Measurements from ENCODE around the gene ITGB8. TPM values are rescaled to one million over a fixed set of nuclear protein-coding genes. Genes with fewer than 3 reads are reported as not detected.

ITGB8 gene
- total and polyA plus RNA-seq, 2 experiments from 2014 or later, result 0.71 to 3.0 TPM

DNA sequence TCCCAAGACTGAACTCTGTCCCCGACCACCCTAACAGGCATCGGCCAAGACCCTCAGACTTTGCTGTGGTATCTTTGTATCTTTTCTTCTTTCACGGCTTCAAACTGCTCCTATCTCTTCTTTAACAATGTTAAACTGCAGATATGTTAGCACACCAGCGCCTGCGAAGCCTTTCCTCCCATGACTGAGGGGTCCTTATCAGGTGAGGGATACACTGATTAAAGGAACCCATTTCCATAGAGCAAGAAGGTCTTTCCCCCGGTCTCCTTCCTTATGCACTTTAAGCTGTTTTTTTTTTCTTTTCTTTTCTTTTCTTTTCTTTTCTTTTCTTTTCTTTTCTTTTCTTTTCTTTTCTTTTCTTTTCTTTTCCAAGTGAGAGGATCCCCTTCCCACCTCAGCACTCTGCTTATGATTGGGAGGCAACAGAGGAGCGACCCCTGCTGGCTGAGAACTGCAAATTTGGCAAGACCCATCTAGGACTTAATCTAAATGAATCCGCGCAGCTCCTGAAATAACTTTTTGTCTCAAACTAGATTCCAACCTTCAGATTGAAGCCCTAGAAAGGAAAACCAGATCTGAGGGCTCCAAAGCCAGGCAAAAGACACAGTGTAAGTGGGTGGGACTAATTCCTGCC lies 109.9 kb downstream of the ITGB8 start:
- Mint-ChIP-seq H3K27ac (no peak overlapping the region), H3K27me3 (ENCODE audit: insufficient read depth, low read depth, poor library complexity) (peaks cover 1% of the 10 kb centered on the region), H3K36me3 (ENCODE audit: low read depth) (no peaks in the 10 kb centered on the region), H3K4me1 (peaks cover 12% of the 10 kb centered on the region; the same call in 1 of the 3 replicates), H3K9me3 (no peaks in the 10 kb centered on the region; the same call in 2 of the 3 replicates), H3K4me3 (no peak overlapping the region)
- Histone ChIP-seq H4K20me1 (replicated peaks; ENCODE audit: insufficient read depth) (no peaks in the 10 kb centered on the region), H3K36me3 (ENCODE audit: insufficient read depth) (no peaks in the 10 kb centered on the region), H3K27ac (ENCODE audit: low read depth) (no peak overlapping the region), H3K4me1 (ENCODE audit: insufficient read depth) (no peaks in the 10 kb centered on the region), H3K79me2 (replicated peaks; ENCODE audit: insufficient read depth) (no peaks in the 10 kb centered on the region), H3F3A (replicated peaks; ENCODE audit: low read depth) (no peaks in the 10 kb centered on the region), H3K4me3 (no peak overlapping the region), H3K27me3 (ENCODE audit: insufficient read depth) (no peaks in the 10 kb centered on the region), H3K9me2 (ENCODE audit: insufficient read depth) (no peaks in the 10 kb centered on the region), H3K4me2 (no peak overlapping the region), H2AFZ (peak overlapping the region; percentile 64)
- peak; percentile 87 for DNase-seq (ENCODE audit: low spot score)
- ATAC-seq, result peak; percentile 91
- TF ChIP-seq, protein P1, sequence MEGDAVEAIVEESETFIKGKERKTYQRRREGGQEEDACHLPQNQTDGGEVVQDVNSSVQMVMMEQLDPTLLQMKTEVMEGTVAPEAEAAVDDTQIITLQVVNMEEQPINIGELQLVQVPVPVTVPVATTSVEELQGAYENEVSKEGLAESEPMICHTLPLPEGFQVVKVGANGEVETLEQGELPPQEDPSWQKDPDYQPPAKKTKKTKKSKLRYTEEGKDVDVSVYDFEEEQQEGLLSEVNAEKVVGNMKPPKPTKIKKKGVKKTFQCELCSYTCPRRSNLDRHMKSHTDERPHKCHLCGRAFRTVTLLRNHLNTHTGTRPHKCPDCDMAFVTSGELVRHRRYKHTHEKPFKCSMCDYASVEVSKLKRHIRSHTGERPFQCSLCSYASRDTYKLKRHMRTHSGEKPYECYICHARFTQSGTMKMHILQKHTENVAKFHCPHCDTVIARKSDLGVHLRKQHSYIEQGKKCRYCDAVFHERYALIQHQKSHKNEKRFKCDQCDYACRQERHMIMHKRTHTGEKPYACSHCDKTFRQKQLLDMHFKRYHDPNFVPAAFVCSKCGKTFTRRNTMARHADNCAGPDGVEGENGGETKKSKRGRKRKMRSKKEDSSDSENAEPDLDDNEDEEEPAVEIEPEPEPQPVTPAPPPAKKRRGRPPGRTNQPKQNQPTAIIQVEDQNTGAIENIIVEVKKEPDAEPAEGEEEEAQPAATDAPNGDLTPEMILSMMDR (conservative IDR thresholded peaks at IDR 0.05; ENCODE audit: low read depth in 2 of 2), result peak; percentile 88 to 95
- no peak for TF ChIP-seq EZH2phosphoT487 (IDR thresholded peaks at IDR 0.05; ENCODE audit: unreplicated experiment)

DNA sequence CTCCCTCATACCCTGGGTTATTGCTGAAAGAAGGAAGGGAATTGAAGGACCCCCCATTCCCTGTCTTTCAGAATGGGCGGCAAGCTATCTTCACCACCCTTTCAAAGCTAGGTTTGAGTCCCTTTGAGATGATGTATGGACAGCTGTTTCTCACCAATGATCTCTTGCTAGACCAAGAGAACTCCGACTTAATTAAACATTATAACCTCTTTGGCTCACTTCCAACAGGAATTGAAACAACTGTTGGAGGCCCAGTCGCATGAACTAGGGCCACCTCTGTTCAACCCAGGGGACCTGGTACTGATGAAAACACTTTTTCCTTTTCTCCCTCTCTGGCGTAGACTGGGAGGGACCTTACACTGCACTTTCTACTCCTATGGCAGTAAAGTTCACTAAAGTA lies 110.6 kb downstream of the ITGB8 start:
- H3K36me3 Mint-ChIP-seq (ENCODE audit: low read depth), result no peaks in the 10 kb centered on the region
- H2AFZ ChIP-seq, result no peak overlapping the region
- H3K4me1 Mint-ChIP-seq, result peaks cover 12% of the 10 kb centered on the region; the same call in 1 of the 3 replicates
- no peaks in the 10 kb centered on the region for H3K79me2 ChIP-seq (replicated peaks; ENCODE audit: insufficient read depth)
- no peak overlapping the region for H3K27ac Mint-ChIP-seq
- ATAC-seq (no peak), DNase-seq (ENCODE audit: low spot score) (no peak)
- no peaks in the 10 kb centered on the region for H3K4me1 ChIP-seq (ENCODE audit: insufficient read depth)
- H4K20me1 ChIP-seq (replicated peaks; ENCODE audit: insufficient read depth), result no peaks in the 10 kb centered on the region
- no peak overlapping the region for H3K4me2 ChIP-seq
- no peaks in the 10 kb centered on the region for H3F3A ChIP-seq (replicated peaks; ENCODE audit: low read depth)
- no peaks in the 10 kb centered on the region; the same call in 2 of the 3 replicates for H3K9me3 Mint-ChIP-seq
- H3K27me3 ChIP-seq (ENCODE audit: insufficient read depth), result no peaks in the 10 kb centered on the region
- no peak overlapping the region for H3K4me3 ChIP-seq
- H3K27me3 Mint-ChIP-seq (ENCODE audit: insufficient read depth, low read depth, poor library complexity), result peaks cover 1% of the 10 kb centered on the region
- H3K9me2 ChIP-seq (ENCODE audit: insufficient read depth), result no peaks in the 10 kb centered on the region
- no peak overlapping the region for H3K27ac ChIP-seq (ENCODE audit: low read depth)
- H3K36me3 ChIP-seq (ENCODE audit: insufficient read depth), result no peaks in the 10 kb centered on the region
- no peak overlapping the region for H3K4me3 Mint-ChIP-seq
- TF ChIP-seq ZNF331 (CRISPR knock-in tag; IDR thresholded peaks at IDR 0.05; ENCODE audit: low read depth), result no peak
- no peak for TF ChIP-seq EZH2 (IDR thresholded peaks at IDR 0.05; ENCODE audit: low read depth, unreplicated experiment)
- TF ChIP-seq POLR2AphosphoS5 (IDR thresholded peaks at IDR 0.05; ENCODE audit: low read depth), result no peak
- no peak for TF ChIP-seq ZNF114 (CRISPR knock-in tag; IDR thresholded peaks at IDR 0.05)
- TF ChIP-seq, protein P2, sequence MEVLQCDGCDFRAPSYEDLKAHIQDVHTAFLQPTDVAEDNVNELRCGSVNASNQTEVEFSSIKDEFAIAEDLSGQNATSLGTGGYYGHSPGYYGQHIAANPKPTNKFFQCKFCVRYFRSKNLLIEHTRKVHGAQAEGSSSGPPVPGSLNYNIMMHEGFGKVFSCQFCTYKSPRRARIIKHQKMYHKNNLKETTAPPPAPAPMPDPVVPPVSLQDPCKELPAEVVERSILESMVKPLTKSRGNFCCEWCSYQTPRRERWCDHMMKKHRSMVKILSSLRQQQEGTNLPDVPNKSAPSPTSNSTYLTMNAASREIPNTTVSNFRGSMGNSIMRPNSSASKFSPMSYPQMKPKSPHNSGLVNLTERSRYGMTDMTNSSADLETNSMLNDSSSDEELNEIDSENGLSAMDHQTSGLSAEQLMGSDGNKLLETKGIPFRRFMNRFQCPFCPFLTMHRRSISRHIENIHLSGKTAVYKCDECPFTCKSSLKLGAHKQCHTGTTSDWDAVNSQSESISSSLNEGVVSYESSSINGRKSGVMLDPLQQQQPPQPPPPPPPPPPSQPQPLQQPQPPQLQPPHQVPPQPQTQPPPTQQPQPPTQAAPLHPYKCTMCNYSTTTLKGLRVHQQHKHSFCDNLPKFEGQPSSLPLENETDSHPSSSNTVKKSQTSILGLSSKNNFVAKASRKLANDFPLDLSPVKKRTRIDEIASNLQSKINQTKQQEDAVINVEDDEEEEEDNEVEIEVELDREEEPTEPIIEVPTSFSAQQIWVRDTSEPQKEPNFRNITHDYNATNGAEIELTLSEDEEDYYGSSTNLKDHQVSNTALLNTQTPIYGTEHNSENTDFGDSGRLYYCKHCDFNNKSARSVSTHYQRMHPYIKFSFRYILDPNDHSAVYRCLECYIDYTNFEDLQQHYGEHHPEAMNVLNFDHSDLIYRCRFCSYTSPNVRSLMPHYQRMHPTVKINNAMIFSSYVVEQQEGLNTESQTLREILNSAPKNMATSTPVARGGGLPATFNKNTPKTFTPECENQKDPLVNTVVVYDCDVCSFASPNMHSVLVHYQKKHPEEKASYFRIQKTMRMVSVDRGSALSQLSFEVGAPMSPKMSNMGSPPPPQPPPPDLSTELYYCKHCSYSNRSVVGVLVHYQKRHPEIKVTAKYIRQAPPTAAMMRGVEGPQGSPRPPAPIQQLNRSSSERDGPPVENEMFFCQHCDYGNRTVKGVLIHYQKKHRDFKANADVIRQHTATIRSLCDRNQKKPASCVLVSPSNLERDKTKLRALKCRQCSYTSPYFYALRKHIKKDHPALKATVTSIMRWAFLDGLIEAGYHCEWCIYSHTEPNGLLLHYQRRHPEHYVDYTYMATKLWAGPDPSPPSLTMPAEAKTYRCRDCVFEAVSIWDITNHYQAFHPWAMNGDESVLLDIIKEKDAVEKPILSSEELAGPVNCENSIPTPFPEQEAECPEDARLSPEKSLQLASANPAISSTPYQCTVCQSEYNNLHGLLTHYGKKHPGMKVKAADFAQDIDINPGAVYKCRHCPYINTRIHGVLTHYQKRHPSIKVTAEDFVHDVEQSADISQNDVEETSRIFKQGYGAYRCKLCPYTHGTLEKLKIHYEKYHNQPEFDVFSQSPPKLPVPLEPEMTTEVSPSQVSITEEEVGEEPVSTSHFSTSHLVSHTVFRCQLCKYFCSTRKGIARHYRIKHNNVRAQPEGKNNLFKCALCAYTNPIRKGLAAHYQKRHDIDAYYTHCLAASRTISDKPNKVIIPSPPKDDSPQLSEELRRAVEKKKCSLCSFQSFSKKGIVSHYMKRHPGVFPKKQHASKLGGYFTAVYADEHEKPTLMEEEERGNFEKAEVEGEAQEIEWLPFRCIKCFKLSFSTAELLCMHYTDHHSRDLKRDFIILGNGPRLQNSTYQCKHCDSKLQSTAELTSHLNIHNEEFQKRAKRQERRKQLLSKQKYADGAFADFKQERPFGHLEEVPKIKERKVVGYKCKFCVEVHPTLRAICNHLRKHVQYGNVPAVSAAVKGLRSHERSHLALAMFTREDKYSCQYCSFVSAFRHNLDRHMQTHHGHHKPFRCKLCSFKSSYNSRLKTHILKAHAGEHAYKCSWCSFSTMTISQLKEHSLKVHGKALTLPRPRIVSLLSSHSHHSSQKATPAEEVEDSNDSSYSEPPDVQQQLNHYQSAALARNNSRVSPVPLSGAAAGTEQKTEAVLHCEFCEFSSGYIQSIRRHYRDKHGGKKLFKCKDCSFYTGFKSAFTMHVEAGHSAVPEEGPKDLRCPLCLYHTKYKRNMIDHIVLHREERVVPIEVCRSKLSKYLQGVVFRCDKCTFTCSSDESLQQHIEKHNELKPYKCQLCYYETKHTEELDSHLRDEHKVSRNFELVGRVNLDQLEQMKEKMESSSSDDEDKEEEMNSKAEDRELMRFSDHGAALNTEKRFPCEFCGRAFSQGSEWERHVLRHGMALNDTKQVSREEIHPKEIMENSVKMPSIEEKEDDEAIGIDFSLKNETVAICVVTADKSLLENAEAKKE (CRISPR knock-in tag; IDR thresholded peaks at IDR 0.05), result no peak
- no peak for TF ChIP-seq JUNB (IDR thresholded peaks at IDR 0.05; ENCODE audit: unreplicated experiment)
- no peak for TF ChIP-seq NANOG (IDR thresholded peaks at IDR 0.05; ENCODE audit: borderline replicate concordance)
- TF ChIP-seq, protein P3, sequence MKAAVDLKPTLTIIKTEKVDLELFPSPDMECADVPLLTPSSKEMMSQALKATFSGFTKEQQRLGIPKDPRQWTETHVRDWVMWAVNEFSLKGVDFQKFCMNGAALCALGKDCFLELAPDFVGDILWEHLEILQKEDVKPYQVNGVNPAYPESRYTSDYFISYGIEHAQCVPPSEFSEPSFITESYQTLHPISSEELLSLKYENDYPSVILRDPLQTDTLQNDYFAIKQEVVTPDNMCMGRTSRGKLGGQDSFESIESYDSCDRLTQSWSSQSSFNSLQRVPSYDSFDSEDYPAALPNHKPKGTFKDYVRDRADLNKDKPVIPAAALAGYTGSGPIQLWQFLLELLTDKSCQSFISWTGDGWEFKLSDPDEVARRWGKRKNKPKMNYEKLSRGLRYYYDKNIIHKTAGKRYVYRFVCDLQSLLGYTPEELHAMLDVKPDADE (IDR thresholded peaks at IDR 0.05), result no peak
- TF ChIP-seq CREB1 (CRISPR knock-in tag; IDR thresholded peaks at IDR 0.05; ENCODE audit: low read depth), result no peak

All from GM23338 (cell line).